Epithelial cell of proximal tubule (primary cell): Measurements from ENCODE around the gene NLRC3. TPM values are rescaled to one million over a fixed set of nuclear protein-coding genes. Genes with fewer than 3 reads are reported as not detected.

Experiments used
- DNase-seq: peaks from one replicate; pipeline ENCODE4 v3.0.0-alpha.2; 2011; ENCODE audit warnings: low read depth
- H3K4me3 ChIP-seq: 2 replicates; pipeline ENCODE4 v1.5.1; 2011; ENCODE audit warnings: low read depth, mild to moderate bottlenecking, low read length
- total RNA-seq: library from RNA; depleted of rRNA; stranded (reverse); fragments of >200 nt; gene quantifications from 2 replicates; pipeline ENCODE4 v1.2.3, GENCODE V29; 2015
- TF ChIP-seq, protein P1 (sequence below): conservative IDR thresholded peaks from 2 replicates; pipeline ENCODE4 v1.5.1; 2012; ENCODE audit warnings: low read depth, mild to moderate bottlenecking, low read length

Gene NLRC3
- total RNA-seq, 1 donor from 2014 or later: not detected

DNA sequence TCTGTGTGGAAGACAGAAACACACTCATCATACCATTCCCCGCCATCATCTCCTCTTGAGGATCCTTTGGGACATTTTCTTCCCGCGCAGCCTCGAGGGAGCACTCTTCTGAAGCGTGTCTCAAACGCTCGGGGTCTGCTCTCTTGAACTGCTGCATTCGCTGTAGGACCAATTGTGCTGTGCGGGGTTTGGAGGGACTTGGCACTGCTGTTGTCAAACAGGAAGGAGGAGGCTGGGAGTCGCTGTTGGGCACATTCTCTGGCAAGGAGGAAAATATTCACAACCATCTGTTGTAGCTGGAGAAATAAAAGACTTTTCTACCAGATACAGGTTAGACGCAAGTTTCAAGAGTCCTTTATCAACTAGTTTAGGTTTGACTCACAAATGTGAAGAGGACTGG is 29.2 kb upstream of the NLRC3 start:
- DNase-seq: no peak
- TF ChIP-seq, protein P1, sequence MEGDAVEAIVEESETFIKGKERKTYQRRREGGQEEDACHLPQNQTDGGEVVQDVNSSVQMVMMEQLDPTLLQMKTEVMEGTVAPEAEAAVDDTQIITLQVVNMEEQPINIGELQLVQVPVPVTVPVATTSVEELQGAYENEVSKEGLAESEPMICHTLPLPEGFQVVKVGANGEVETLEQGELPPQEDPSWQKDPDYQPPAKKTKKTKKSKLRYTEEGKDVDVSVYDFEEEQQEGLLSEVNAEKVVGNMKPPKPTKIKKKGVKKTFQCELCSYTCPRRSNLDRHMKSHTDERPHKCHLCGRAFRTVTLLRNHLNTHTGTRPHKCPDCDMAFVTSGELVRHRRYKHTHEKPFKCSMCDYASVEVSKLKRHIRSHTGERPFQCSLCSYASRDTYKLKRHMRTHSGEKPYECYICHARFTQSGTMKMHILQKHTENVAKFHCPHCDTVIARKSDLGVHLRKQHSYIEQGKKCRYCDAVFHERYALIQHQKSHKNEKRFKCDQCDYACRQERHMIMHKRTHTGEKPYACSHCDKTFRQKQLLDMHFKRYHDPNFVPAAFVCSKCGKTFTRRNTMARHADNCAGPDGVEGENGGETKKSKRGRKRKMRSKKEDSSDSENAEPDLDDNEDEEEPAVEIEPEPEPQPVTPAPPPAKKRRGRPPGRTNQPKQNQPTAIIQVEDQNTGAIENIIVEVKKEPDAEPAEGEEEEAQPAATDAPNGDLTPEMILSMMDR: no peak
- no peak overlapping the region for H3K4me3 ChIP-seq

DNA sequence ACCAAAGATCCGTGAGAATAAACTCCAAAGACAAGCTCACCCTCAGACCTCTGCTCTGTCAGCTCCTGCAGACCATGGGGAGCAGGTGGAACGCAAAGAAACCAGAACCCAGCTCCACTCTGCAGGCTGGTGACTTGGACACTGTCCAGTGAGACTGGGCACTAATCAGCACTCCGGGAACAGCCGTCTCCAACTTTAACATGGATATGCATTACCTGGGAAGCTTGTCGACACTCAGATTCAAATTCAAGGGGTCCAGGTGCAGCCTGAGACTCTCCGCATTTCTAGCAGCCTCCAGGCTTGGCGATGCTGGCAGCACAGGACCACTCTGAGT is 25.1 kb upstream of the NLRC3 start:
- DNase-seq: no peak
- TF ChIP-seq, protein P1: no peak
- H3K4me3 ChIP-seq: no peak overlapping the region

DNA sequence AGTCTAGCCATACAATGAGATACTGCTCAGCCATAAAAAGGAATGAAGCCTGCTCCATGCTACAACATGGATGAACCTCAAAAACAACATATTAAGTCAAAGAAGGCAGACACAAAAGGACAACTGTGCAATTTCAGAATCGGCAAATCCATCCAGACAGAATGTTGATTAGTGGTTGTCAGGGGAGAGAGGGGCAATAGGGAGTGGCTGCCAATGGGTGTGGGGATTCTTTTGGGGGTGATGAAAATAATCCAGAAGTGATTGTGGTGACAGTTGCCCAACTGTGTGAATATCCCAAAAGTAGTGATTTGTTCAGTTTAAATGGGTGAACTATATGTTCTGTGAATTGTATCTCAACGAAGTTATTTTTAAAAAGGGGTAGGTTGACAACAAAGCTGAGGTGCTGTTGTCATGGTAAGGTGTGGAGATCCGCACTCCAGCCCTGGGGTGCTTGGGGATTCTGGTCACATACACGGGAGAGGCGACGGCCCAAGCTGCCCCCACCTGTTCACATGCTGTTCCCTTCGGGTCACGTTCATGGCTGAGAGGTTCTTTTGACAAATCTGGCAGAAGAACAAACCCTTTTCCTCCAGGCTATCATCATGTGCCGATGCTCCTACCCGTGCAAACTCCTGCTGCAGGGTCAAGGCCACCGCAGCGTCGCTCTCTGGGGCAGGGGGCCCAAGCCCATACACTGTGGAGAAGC is 24.6 kb upstream of the NLRC3 start:
- TF ChIP-seq, protein P1: no peak
- DNase-seq: no peak
- no peak overlapping the region for H3K4me3 ChIP-seq

DNA sequence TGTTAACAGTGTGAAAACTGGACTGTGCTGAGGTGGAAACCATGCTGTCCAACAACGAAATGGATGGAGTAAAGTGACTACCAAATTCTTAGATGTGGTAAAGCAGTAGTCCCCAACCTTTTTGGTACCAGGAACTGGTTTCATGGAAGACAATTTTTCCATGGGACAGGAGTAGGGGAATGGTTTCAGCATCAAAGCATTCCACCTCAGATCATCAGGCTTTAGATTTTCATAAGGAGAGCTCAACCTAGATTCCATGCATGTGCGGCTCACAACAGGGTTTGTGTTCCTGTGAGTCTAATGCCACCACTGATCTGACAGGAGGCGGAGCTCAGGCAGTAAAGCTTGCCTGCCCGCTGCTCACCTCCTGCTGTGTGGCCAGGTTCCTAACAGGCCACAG is 22.7 kb upstream of the NLRC3 start:
- TF ChIP-seq, protein P1: no peak
- DNase-seq: no peak
- H3K4me3 ChIP-seq: no peak overlapping the region

DNA sequence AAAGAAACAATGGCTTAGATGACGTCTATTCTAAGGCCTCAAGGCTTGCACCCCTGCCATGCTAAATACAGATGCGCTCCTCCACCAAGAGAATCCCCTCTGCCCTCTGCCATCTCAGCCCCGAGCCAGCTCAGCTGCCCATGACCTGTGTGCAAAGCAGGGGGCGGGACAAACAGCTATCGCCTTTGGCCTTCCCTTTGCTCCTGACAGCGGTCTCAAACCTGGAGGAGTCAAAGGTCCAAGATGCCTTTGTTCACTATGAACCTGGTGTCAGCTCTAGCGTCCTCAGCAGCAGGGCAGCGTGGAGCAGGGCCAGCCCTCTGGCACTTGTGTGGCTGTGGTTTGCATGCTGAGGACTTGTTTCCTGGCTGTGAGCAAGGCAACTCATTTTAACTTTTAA is 21.9 kb upstream of the NLRC3 start:
- H3K4me3 ChIP-seq: no peak overlapping the region
- TF ChIP-seq, protein P1: no peak
- DNase-seq: no peak

DNA sequence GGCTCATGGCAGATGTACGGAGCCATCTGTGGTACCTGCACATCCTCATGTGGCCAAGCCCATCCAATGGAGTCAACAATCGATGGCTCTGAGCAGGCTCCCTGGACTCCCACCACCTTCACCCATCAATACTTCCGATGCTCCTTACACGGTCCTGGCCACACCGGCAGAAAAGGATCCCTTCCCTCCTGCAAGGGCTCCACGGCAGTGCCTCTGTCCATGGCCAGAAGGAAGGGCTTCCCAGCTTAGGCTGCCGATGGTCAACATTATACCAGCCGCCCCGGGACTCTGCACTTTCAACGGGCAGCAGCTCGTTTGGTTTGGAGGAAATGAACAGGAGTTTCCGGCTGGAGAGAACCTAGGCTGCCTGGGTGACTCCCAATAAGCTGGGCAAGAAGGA is 21.0 kb upstream of the NLRC3 start:
- no peak overlapping the region for H3K4me3 ChIP-seq
- DNase-seq: no peak
- TF ChIP-seq, protein P1: no peak

DNA sequence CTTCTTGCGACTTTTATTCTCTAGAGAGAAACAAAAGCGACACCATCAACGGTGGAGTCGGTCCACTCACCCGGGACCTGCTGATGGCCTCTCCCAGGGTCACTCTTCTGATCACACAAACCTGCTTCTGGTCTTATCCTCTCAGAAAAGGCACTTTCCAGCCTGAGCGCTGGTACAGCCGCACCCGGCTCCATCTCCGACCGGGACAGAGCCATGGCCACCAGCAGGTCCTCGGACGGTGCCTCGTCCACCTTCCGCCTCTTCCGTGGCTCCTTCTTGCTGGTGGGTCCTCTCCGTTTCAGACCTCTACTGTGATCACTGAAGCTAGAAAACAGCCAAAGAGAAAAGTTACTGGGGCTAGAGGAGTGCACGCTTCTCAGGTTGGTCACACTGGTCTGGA is 20.5 kb upstream of the NLRC3 start:
- H3K4me3 ChIP-seq: no peak overlapping the region
- no peak for DNase-seq
- TF ChIP-seq, protein P1: no peak
